ENCODE results near the gene GRAP.
"Not testable (repeated sequence)": the region's sequence is repeated elsewhere in the genome, so short reads cannot be mapped to it uniquely, and the experiment has no call there.

GRCh38 chr17:19064378-19064777 is 17.6 kb upstream of the GRAP start:
- not testable (repeated sequence) for TF ChIP-seq CTCF, EP300 (IDR thresholded peaks at IDR 0.05)

All from gastroesophageal sphincter (tissue), 3 donors.